ENCODE measurements around the gene MOAP1.
"Not testable (repeated sequence)": the region's sequence is repeated elsewhere in the genome, so short reads cannot be mapped to it uniquely, and the experiment has no call there.

Gene MOAP1

GRCh38 chr14:93183596-93184317, 940 bp downstream of the MOAP1 start:
- no peak for DNase-seq

GRCh38 chr14:93175492-93175891, 9.2 kb downstream of the MOAP1 start:
- no peak for DNase-seq

GRCh38 chr14:93174731-93175130, 10.0 kb downstream of the MOAP1 start:
- DNase-seq, result not testable (repeated sequence)

GRCh38 chr14:93173943-93174395, 10.7 kb downstream of the MOAP1 start:
- DNase-seq, result no peak

GRCh38 chr14:93171376-93171775, 13.3 kb downstream of the MOAP1 start:
- no peak for DNase-seq

GRCh38 chr14:93170141-93170540, 14.6 kb downstream of the MOAP1 start:
- not testable (repeated sequence) for DNase-seq

- DNase-seq, result not testable (repeated sequence)
These were observed 15.1 kb downstream of the MOAP1 start for GRCh38 chr14:93169619-93170018.

- DNase-seq, result not testable (repeated sequence)
These were observed 16.1 kb downstream of the MOAP1 start for GRCh38 chr14:93168610-93169009.

- DNase-seq, result not testable (repeated sequence)
These were observed 19.1 kb downstream of the MOAP1 start for GRCh38 chr14:93165271-93166265.

GRCh38 chr14:93163564-93163963, 21.1 kb downstream of the MOAP1 start:
- no peak for DNase-seq

GRCh38 chr14:93161411-93161940, 23.2 kb downstream of the MOAP1 start:
- DNase-seq, result no peak

- DNase-seq, result peak; percentile 12
These were observed 24.3 kb downstream of the MOAP1 start for GRCh38 chr14:93160353-93160801.

GRCh38 chr14:93159625-93160352, 24.9 kb downstream of the MOAP1 start:
- not testable (repeated sequence) for DNase-seq

- DNase-seq, result not testable (repeated sequence)
These were observed 26.3 kb downstream of the MOAP1 start for GRCh38 chr14:93158349-93158748.

- DNase-seq, result no peak
These were observed 27.9 kb downstream of the MOAP1 start for GRCh38 chr14:93156693-93157369.

- DNase-seq, result no peak
These were observed 29.0 kb downstream of the MOAP1 start for GRCh38 chr14:93155667-93156066.

GRCh38 chr14:93153121-93153520, 31.6 kb downstream of the MOAP1 start:
- DNase-seq, result no peak

- DNase-seq, result no peak
These were observed 34.2 kb downstream of the MOAP1 start for GRCh38 chr14:93150227-93151208.

- no peak for DNase-seq
These were observed 35.7 kb downstream of the MOAP1 start for GRCh38 chr14:93148979-93149378.

GRCh38 chr14:93146119-93146518, 38.6 kb downstream of the MOAP1 start:
- no peak for DNase-seq

Measured in SHP77 treated with DMSO at 0.1 percent for 48 hours (cell line).